ENCODE data around the gene DHX15. TPM values are rescaled to one million over a fixed set of nuclear protein-coding genes. Genes with fewer than 3 reads are reported as not detected.

Gene DHX15
- total and polyA plus RNA-seq, 2 of the 13 experiments (the other 11 are each of a cell fraction or from before 2014, with no cell fraction given): 92.9 to 165 TPM

DNA sequence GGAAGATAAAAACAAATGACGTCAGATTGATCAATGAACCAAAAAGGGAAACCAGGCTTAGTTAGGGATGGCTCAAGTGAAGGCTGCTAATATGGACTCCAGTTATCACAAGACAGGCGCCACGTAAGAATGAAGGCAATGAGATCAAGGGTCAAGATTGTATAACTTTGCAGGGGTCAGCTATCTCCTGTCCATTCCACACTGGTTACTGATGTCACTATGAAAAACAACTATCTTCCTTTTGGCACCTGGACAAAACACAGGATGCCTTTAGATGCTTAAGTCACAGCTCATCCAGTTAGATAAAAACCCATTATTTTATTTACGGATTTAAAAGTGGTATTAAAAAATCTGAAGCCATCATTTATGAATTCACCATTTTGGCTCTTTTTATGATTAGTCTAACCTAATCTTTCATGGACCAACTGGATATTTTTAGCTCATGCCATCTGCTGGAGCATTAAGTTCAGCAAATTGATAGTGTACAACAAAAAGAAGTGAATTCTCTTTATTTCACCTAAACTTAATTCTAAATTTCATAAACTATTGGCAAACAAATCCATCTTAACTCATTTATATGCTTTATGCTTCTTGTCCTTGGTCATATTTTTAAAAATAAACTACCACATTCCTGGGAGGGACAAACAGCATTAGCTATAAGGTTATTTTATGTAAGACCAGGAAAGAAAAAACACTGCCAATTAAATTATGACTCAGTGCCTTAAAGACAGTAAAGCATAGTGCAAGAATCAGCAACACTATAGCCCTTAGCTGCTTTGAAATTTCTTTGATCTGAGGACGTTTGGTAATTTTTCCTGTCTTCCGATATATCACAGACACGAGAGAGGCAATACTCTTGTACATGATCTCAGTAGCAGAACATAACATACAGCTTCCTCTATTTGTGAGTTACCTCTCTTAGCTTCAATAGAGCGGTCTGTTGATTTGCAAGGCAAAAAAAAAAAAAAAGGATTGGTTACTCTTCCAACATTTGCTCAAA is 27.0 kb downstream of the DHX15 start:
- Histone ChIP-seq H3K27me3 (ENCODE audit: control insufficient read depth in 1 of 2, insufficient read depth in 2 of 2, low read length in 2 of 2) (no peaks in the 10 kb centered on the region), H3K4me3 (replicated peaks in 1 of 3; ENCODE audit: insufficient read depth in 1 of 3, low read depth in 2 of 3, low read length in 3 of 3) (no peak overlapping the region), H4K20me1 (ENCODE audit: insufficient read depth, low read length) (peaks cover 72% of the 10 kb centered on the region), H3K9ac (ENCODE audit: insufficient read depth, low read depth, low read length) (no peak overlapping the region), H3K4me1 (ENCODE audit: insufficient read depth, low read length) (peaks cover 42% of the 10 kb centered on the region), H2AFZ (ENCODE audit: low read length) (no peak overlapping the region), H3K79me2 (ENCODE audit: insufficient read depth, low read length) (peaks cover 87% of the 10 kb centered on the region), H3K9me3 (ENCODE audit: low read length) (no peaks in the 10 kb centered on the region), H3K4me2 (ENCODE audit: low read depth, low read length) (no peak overlapping the region), H3K36me3 (replicated peaks in 1 of 2; ENCODE audit: control insufficient read depth in 1 of 2, insufficient read depth in 2 of 2, low read length in 2 of 2) (peaks cover 10 to 47% of the 10 kb centered on the region in 2 experiments), H3K27ac (ENCODE audit: extremely low read length, insufficient read depth, low read length) (no peak overlapping the region)
- DNase-seq (ENCODE audit: low spot score): no peak
- ChIA-PET CTCF (ENCODE audit: low intra/inter-chr PET ratio, low total read pairs) (no interaction called here), POLR2A (interaction anchor here (2.5 kb wide), 1 partner anchor 27 kb away, joined by 6 read pairs; the partner anchor contains the start of gene DHX15)
- in situ Hi-C loops (cut with HindIII; ENCODE audit: extremely low pct_ligation_motif_present, low pct_unique_long_range_greater_than_20kb) (no loop called here), intact Hi-C loops (cut with micrococcal nuclease; ENCODE audit: unreplicated experiment) (no loop called here)
- no TSS peak for BruUV-seq (replicated peaks)
- ATAC-seq: no peak
- 77% methylated on average over 8 of the region's 8 CpGs for WGBS (ENCODE audit: low lambda C conversion rate)
- no peak for FAIRE-seq
- TF ChIP-seq MAZ (IDR thresholded peaks at IDR 0.05; ENCODE audit: borderline replicate concordance, low read depth, low read length) (no peak), MAZ (CRISPR knock-in tag; IDR thresholded peaks at IDR 0.05; ENCODE audit: low read depth) (no peak), RBM22 (optimal IDR thresholded peaks at IDR 0.05; ENCODE audit: low read length) (peak; percentile 16), RARA (CRISPR knock-in tag; IDR thresholded peaks at IDR 0.05) (peak; percentile 35), NR2F6 (IDR thresholded peaks at IDR 0.05) (peak; percentile 11; the same call in 1 of the 2 replicates), NR2F6 (CRISPR knock-in tag; IDR thresholded peaks at IDR 0.05) (no peak), HNF4A (CRISPR knock-in tag; IDR thresholded peaks at IDR 0.05) (peak; percentile 50)

All from HepG2 (cell line).